A549 (cell line): ENCODE results near the gene FBXO47. TPM values are rescaled to one million over a fixed set of nuclear protein-coding genes. Genes with fewer than 3 reads are reported as not detected.
A peak's percentile ranks its signal among the peaks of the same experiment; 100 is the strongest.

Experiments used
- ATAC-seq, 2 experiments: fragments of 200-7000 bp in 1 of 2; fragments of >200 bp in 1 of 2; cut with Nextera tagmentation in 1 of 2; cut with Tn5 transposase in 1 of 2; 3 replicates each; pipeline versions ENCODE4 v1.8.0 to v1.9.1; 2018 to 2020; ENCODE audit warnings: mild to moderate bottlenecking in 1 of 2, moderate library complexity in 1 of 2
- CTCF ChIA-PET: fragments of 300-600 bp; sonication (Branson Sonifier 250); formaldehyde crosslinking; extraction: SDS; loops from one replicate; lab custom pipeline; 2021; ENCODE audit warnings: antibody characterized with exemption, inconsistent platforms; lab: Yijun Ruan, JAX
- POLR2A ChIA-PET: fragments of 350-600 bp; formaldehyde crosslinking; extraction: SDS; loops from one replicate; lab custom pipeline; 2021; ENCODE audit warnings: antibody characterized with exemption, inconsistent platforms; lab: Yijun Ruan, JAX
- DNase-seq, 2 experiments: peaks; one replicate each; pipeline versions ENCODE4 v3.0.0 to v3.0.0-alpha.2; 2011 to 2016; ENCODE audit warnings: low read depth in 1 of 2, low spot score in 1 of 2
- FAIRE-seq: peaks from 2 replicates; lab custom pipeline; 2011; peaks lifted over from hg19 to GRCh38; lab: Jason Lieb, UNC
- H3K27ac ChIP-seq, 2 experiments: fragments of >200 bp; sonication (Bioruptor Twin); formaldehyde crosslinking; 3 replicates each; pipeline ENCODE4 v1.5.1; 2016 to 2017
- H3K4me1 ChIP-seq: fragments of >200 bp; sonication (Bioruptor Twin); formaldehyde crosslinking; 3 replicates; pipeline ENCODE4 v1.6.1; 2016
- H3K4me2 ChIP-seq: fragments of >200 bp; sonication (Bioruptor Twin); formaldehyde crosslinking; 3 replicates; pipeline ENCODE4 v1.6.1; 2016
- H3K4me3 ChIP-seq: fragments of >200 bp; sonication (Bioruptor Twin); formaldehyde crosslinking; 3 replicates; pipeline ENCODE4 v1.5.1; 2016
- H3K9me3 ChIP-seq: fragments of >200 bp; sonication (Bioruptor Twin); formaldehyde crosslinking; 3 replicates; pipeline ENCODE4 v1.6.1; 2016
- BHLHE40 ChIP-seq: IDR thresholded peaks from 2 replicates; pipeline ENCODE4 v1.6.1; 2012; ENCODE audit warnings: low read depth, low read length, inconsistent platforms
- CBX2 ChIP-seq: fragments of 200-600 bp; sonication (generic); IDR thresholded peaks from 2 replicates; pipeline ENCODE4 v1.6.1; 2016; ENCODE audit warnings: low read depth, mild to moderate bottlenecking, borderline replicate concordance
- CBX8 ChIP-seq: fragments of 200-600 bp; sonication (generic); IDR thresholded peaks from 2 replicates; pipeline ENCODE4 v1.6.1; 2016
- EHF ChIP-seq: fragments of 250-450 bp; sonication (Bioruptor Pico); IDR thresholded peaks from 2 replicates; pipeline ENCODE4 v1.5.0; 2020; ENCODE audit warnings: mild to moderate bottlenecking
- EP300 ChIP-seq, 2 experiments: fragments of >200 bp; sonication (Bioruptor Twin); formaldehyde crosslinking; IDR thresholded peaks; 2 replicates in 1 of 2; 3 replicates in 1 of 2; pipeline ENCODE4 v1.6.1; 2016 to 2017
- ESRRA ChIP-seq: fragments of 150-350 bp; IDR thresholded peaks from 2 replicates; pipeline ENCODE4 v1.6.1; 2014; ENCODE audit warnings: mild to moderate bottlenecking, low read length, borderline replicate concordance
- FOSB ChIP-seq: fragments of 250-450 bp; sonication (Bioruptor Pico); IDR thresholded peaks from 2 replicates; pipeline ENCODE4 v1.5.0; 2020; ENCODE audit warnings: mild to moderate bottlenecking, moderate library complexity
- FOSL2 ChIP-seq, 2 experiments: fragments of 450-650 bp in 1 of 2; fragments of >200 bp in 1 of 2; sonication (Bioruptor Twin) in 1 of 2; formaldehyde crosslinking; IDR thresholded peaks; 2 replicates each; pipeline versions ENCODE4 v1.5.0 to v1.6.1; 2016 to 2020; ENCODE audit warnings: mild to moderate bottlenecking in 1 of 2, moderate library complexity in 1 of 2
- HEYL ChIP-seq: fragments of 250-450 bp; sonication (Bioruptor Pico); IDR thresholded peaks from 2 replicates; pipeline ENCODE4 v1.8.0; 2021; ENCODE audit warnings: mild to moderate bottlenecking, moderate library complexity
- HOXB13 ChIP-seq: fragments of 250-450 bp; sonication (Bioruptor Pico); IDR thresholded peaks from 2 replicates; pipeline ENCODE4 v1.5.0; 2020; ENCODE audit warnings: low read depth, mild to moderate bottlenecking, moderate library complexity
- KDM1A ChIP-seq: fragments of 200-600 bp; sonication (generic); IDR thresholded peaks from 2 replicates; pipeline ENCODE4 v1.6.1; 2016; ENCODE audit warnings: low read depth, mild to moderate bottlenecking
- KDM5A ChIP-seq: fragments of 200-600 bp; sonication (generic); IDR thresholded peaks from 2 replicates; pipeline ENCODE4 v1.6.1; 2016; ENCODE audit warnings: antibody characterized with exemption, mild to moderate bottlenecking
- MAFK ChIP-seq: fragments of 450-650 bp; IDR thresholded peaks from 2 replicates; pipeline ENCODE4 v1.6.1; 2014; ENCODE audit not compliant: partially characterized antibody
- MAZ ChIP-seq: fragments of 150-350 bp; IDR thresholded peaks from 2 replicates; pipeline ENCODE4 v1.6.1; 2014; ENCODE audit warnings: antibody characterized with exemption, low read depth, low read length, borderline replicate concordance
- MYC ChIP-seq: IDR thresholded peaks from 2 replicates; pipeline ENCODE4 v1.6.1; 2012; ENCODE audit warnings: mild to moderate bottlenecking, inconsistent platforms, low read length, improper control_type of control experiment, borderline replicate concordance
- NPAS2 ChIP-seq: fragments of 250-450 bp; sonication (Bioruptor Pico); IDR thresholded peaks from 2 replicates; pipeline ENCODE4 v1.8.0; 2022; ENCODE audit warnings: mild to moderate bottlenecking, moderate library complexity, borderline replicate concordance
- NR3C1 ChIP-seq: fragments of >200 bp; sonication (Bioruptor Twin); formaldehyde crosslinking; IDR thresholded peaks from 3 replicates; pipeline ENCODE4 v1.6.1; 2017
- PHF8 ChIP-seq: fragments of 200-600 bp; sonication (generic); IDR thresholded peaks from 2 replicates; pipeline ENCODE4 v1.6.1; 2016; ENCODE audit warnings: low read depth, mild to moderate bottlenecking, antibody characterized with exemption, moderate library complexity, borderline replicate concordance
- POLR2A ChIP-seq: IDR thresholded peaks from 2 replicates; pipeline ENCODE4 v1.6.1; 2012; ENCODE audit warnings: mild to moderate bottlenecking, low read length
- RAD21 ChIP-seq, 2 experiments: fragments of >200 bp in 1 of 2; sonication (Bioruptor Twin) in 1 of 2; formaldehyde crosslinking in 1 of 2; IDR thresholded peaks in 1 of 2; conservative IDR thresholded peaks in 1 of 2; 2 replicates in 1 of 2; 3 replicates in 1 of 2; pipeline ENCODE4 v1.6.1; 2012 to 2018; ENCODE audit warnings: inconsistent platforms in 1 of 2
- RCOR1 ChIP-seq: fragments of 150-350 bp; IDR thresholded peaks from 2 replicates; pipeline ENCODE4 v1.6.1; 2014; ENCODE audit warnings: antibody characterized with exemption, low read length, low read depth
- RFX5 ChIP-seq: fragments of 450-650 bp; IDR thresholded peaks from 2 replicates; pipeline ENCODE4 v1.7.1; 2014; ENCODE audit warnings: antibody characterized with exemption, mild to moderate bottlenecking, moderate library complexity
- RNF2 ChIP-seq: fragments of 200-600 bp; sonication (generic); IDR thresholded peaks from 2 replicates; pipeline ENCODE4 v1.6.1; 2016; ENCODE audit warnings: low read depth, mild to moderate bottlenecking, antibody characterized with exemption, moderate library complexity, borderline replicate concordance
- ZFP36 ChIP-seq: fragments of 450-650 bp; IDR thresholded peaks from 2 replicates; pipeline ENCODE4 v1.6.1; 2014; ENCODE audit warnings: borderline replicate concordance; ENCODE audit not compliant: partially characterized antibody
- ZNF302 ChIP-seq: fragments of 250-450 bp; sonication (Bioruptor Pico); IDR thresholded peaks from 2 replicates; pipeline ENCODE4 v1.9.0; 2021; ENCODE audit warnings: inconsistent platforms, mild to moderate bottlenecking, moderate library complexity
- ZSCAN20 ChIP-seq: fragments of 250-450 bp; sonication (Bioruptor Pico); IDR thresholded peaks from 2 replicates; pipeline ENCODE4 v1.8.0; 2022; ENCODE audit warnings: mild to moderate bottlenecking, moderate library complexity
- WGBS: methylation state at CpG from one replicate; pipeline ENCODE4 v1.1.6; 2017; ENCODE audit errors: missing lambda C conversion rate; 5-methylcytosine and 5-hydroxymethylcytosine counted together
- polyA plus RNA-seq, 4 experiments: library from polyadenylated mRNA; depleted of rRNA in 3 of 4; stranded (reverse); fragments of >200 nt; fragmentation: RNase III in 1 of 4; extraction: RNeasy Plus Mini Kit Qiagen cat#74134 plus additional on column Dnase treatment in 1 of 4; gene quantifications; 2 replicates in 3 of 4; 3 replicates in 1 of 4; pipeline ENCODE4 v1.2.3, GENCODE V29; 2011 to 2017
- TF ChIP-seq, protein P1 (sequence below): IDR thresholded peaks from 2 replicates; pipeline ENCODE4 v1.6.1; 2012
- TF ChIP-seq, protein P2 (sequence below): fragments of 250-450 bp; sonication (Bioruptor Pico); IDR thresholded peaks from 2 replicates; pipeline ENCODE4 v1.5.0; 2021; ENCODE audit warnings: mild to moderate bottlenecking, moderate library complexity, borderline replicate concordance
- TF ChIP-seq, protein P3 (sequence below): fragments of 150-350 bp; IDR thresholded peaks from 2 replicates; pipeline ENCODE4 v1.6.1; 2014; ENCODE audit warnings: low read depth, mild to moderate bottlenecking, low read length
- TF ChIP-seq, protein P4 (sequence below): fragments of 250-450 bp; sonication (Bioruptor Pico); IDR thresholded peaks from 2 replicates; pipeline ENCODE4 v1.5.0; 2020; ENCODE audit warnings: low read depth, mild to moderate bottlenecking, moderate library complexity
- TF ChIP-seq, protein P5 (sequence below): fragments of 450-650 bp; IDR thresholded peaks from 2 replicates; pipeline ENCODE4 v1.6.1; 2014; ENCODE audit warnings: antibody characterized with exemption

The FBXO47 gene
- polyA plus RNA-seq, 2 of the 4 experiments (the other 2 are of a cell fraction), result 0.04 TPM; not detected in 1

DNA sequence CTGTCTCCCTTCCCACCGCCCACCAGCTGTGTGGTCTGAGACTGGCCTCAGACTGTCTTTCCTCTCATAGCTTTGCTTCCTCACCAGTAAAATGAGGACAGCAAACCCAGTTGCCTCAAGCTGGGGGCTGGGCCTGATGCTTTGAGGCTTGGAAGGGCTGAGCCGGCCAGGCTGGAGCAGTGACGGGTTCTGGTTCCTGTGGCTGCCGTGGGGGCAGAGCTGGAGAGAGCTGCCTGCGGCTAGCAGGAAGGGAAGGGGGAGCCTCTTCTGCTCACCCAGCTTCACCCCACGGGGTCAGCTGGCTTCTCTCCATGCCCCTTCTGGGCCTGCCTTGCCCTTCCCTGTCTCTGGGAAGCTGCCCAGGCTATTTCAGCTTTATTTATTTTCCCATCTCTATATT lies 73.6 kb downstream of the FBXO47 start:
- no peak for TF ChIP-seq RNF2
- no peak for TF ChIP-seq EHF
- TF ChIP-seq ZSCAN20 (CRISPR knock-in tag), result no peak
- no peak for TF ChIP-seq ZFP36
- TF ChIP-seq FOSB (CRISPR knock-in tag), result no peak
- no peak for TF ChIP-seq ESRRA
- TF ChIP-seq, protein P1, sequence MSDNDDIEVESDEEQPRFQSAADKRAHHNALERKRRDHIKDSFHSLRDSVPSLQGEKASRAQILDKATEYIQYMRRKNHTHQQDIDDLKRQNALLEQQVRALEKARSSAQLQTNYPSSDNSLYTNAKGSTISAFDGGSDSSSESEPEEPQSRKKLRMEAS, result no peak
- TF ChIP-seq, protein P2, sequence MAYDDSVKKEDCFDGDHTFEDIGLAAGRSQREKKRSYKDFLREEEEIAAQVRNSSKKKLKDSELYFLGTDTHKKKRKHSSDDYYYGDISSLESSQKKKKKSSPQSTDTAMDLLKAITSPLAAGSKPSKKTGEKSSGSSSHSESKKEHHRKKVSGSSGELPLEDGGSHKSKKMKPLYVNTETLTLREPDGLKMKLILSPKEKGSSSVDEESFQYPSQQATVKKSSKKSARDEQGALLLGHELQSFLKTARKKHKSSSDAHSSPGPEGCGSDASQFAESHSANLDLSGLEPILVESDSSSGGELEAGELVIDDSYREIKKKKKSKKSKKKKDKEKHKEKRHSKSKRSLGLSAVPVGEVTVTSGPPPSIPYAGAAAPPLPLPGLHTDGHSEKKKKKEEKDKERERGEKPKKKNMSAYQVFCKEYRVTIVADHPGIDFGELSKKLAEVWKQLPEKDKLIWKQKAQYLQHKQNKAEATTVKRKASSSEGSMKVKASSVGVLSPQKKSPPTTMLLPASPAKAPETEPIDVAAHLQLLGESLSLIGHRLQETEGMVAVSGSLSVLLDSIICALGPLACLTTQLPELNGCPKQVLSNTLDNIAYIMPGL (CRISPR knock-in tag), result no peak
- TF ChIP-seq MAZ, result no peak
- TF ChIP-seq CBX8, result no peak
- TF ChIP-seq HOXB13 (CRISPR knock-in tag), result no peak
- TF ChIP-seq MAFK, result no peak
- TF ChIP-seq POLR2A, result no peak
- TF ChIP-seq PHF8, result no peak
- TF ChIP-seq MYC, result no peak
- TF ChIP-seq NPAS2, result no peak
- TF ChIP-seq CBX2, result no peak
- 91% methylated on average over 6 of the region's 6 CpGs for WGBS
- peak overlapping the region in 1 of 2 experiments; percentile 42; a peak in 3 of 6 replicates for H3K27ac ChIP-seq
- no peak for DNase-seq
- ATAC-seq, result peak; percentile 2 to 12; a peak in 3 of 6 replicates
- ChIA-PET POLR2A (interaction anchor here (0.6 to 1.2 kb wide), 3 partner anchors 11 to 23 kb away, joined by 3 to 7 read pairs (median 3); no protein-coding TSS in a partner anchor), CTCF (interaction anchor here (0.6 to 1.8 kb wide), 8 partner anchors 9 to 351 kb away, joined by 3 to 4 read pairs (median 3); partner anchors contain the start of gene LASP1)
- FAIRE-seq, result no peak
- H3K4me3 ChIP-seq, result no peak overlapping the region
- no peak overlapping the region for H3K4me2 ChIP-seq
- H3K9me3 ChIP-seq, result no peaks in the 10 kb centered on the region
- peaks cover 47% of the 10 kb centered on the region for H3K4me1 ChIP-seq

DNA sequence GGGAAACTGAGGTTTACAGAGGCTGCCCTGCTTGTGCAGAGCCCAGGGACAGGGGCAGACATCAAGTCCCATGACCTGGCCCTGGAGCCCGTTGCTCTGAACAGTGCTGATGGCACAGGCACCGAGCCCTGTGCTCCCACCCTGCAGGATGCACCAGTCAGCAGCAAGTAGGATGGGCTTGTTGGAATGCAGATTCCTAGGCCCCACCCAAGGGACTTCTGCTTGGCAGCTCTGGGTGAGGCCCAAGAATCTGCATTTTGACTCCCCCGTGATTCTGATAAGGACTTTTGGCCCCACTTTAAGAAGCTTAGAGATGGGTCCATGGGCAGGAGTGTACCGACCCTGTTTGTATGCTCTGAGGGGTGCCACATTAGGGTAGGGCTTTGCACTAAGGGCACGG lies 74.1 kb downstream of the FBXO47 start:
- POLR2A ChIA-PET, result interaction anchor here (0.6 to 1.2 kb wide), 2 partner anchors 11 to 22 kb away, joined by 3 to 7 read pairs; no protein-coding TSS in a partner anchor
- 77% methylated on average over 4 of the region's 5 CpGs for WGBS

DNA sequence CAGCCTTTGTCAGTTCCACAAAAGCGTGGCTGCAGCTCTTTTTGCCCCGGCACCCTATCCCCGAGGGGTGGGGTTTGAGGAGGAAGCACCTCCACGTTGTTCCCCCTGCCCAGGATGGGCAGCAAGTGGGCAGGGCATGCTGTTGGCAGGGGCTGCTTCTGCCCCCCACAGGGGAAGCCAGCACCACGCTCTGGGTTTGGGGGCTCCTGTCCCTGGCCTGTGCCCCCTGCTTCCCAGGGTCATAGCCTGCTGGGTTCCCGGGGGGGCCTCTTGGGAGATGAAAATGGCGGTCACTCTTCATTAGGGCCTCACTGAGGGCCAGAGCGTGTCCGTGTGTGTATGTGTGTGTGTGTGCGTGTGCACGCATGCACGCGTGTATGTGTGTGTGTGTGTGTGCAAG lies 74.6 kb downstream of the FBXO47 start:
- no peak for FAIRE-seq
- no peaks in the 10 kb centered on the region for H3K9me3 ChIP-seq
- CTCF ChIA-PET, result interaction anchor here (1.3 to 2.1 kb wide), 2 partner anchors 10 to 21 kb away, joined by 4 to 7 read pairs; no protein-coding TSS in a partner anchor
- TF ChIP-seq EHF (no peak), FOSL2 (IDR thresholded peaks at IDR 0.05) (no peak), FOSL2 (CRISPR knock-in tag; IDR thresholded peaks at IDR 0.05) (no peak), EP300 (IDR thresholded peaks at IDR 0.05) (no peak), RCOR1 (no peak), CBX8 (no peak), HEYL (no peak), ZNF302 (CRISPR knock-in tag) (no peak)
- TF ChIP-seq, protein P3, sequence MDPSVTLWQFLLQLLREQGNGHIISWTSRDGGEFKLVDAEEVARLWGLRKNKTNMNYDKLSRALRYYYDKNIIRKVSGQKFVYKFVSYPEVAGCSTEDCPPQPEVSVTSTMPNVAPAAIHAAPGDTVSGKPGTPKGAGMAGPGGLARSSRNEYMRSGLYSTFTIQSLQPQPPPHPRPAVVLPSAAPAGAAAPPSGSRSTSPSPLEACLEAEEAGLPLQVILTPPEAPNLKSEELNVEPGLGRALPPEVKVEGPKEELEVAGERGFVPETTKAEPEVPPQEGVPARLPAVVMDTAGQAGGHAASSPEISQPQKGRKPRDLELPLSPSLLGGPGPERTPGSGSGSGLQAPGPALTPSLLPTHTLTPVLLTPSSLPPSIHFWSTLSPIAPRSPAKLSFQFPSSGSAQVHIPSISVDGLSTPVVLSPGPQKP, result no peak
- TF ChIP-seq, protein P4, sequence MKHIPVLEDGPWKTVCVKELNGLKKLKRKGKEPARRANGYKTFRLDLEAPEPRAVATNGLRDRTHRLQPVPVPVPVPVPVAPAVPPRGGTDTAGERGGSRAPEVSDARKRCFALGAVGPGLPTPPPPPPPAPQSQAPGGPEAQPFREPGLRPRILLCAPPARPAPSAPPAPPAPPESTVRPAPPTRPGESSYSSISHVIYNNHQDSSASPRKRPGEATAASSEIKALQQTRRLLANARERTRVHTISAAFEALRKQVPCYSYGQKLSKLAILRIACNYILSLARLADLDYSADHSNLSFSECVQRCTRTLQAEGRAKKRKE (CRISPR knock-in tag), result no peak
- TF ChIP-seq, all 56 proteins: peak for 0
- no peak overlapping the region for H3K4me3 ChIP-seq
- peaks cover 41% of the 10 kb centered on the region for H3K4me1 ChIP-seq
- H3K27ac ChIP-seq, result no peak overlapping the region
- POLR2A ChIA-PET, result interaction anchor here (1.2 kb wide), 1 partner anchor 11 kb away, joined by 3 read pairs; no protein-coding TSS in a partner anchor
- no peak overlapping the region for H3K4me2 ChIP-seq
- ATAC-seq, result no peak
- DNase-seq, result no peak
- WGBS, result 92% methylated on average over 11 of the region's 13 CpGs

More for the DNA sequence above, 74.1 kb downstream of the FBXO47 start:
- no peak overlapping the region for H3K4me2 ChIP-seq
- ATAC-seq (no peak; a peak in 1 of 6 replicates), FAIRE-seq (no peak), DNase-seq (no peak)
- TF ChIP-seq KDM1A (no peak), KDM5A (no peak), RAD21 (conservative IDR thresholded peaks at IDR 0.05 in 1 of 2, IDR thresholded peaks at IDR 0.05 in 1 of 2) (no peak), BHLHE40 (no peak), RCOR1 (no peak), FOSL2 (IDR thresholded peaks at IDR 0.05) (no peak), FOSL2 (CRISPR knock-in tag; IDR thresholded peaks at IDR 0.05) (no peak), NR3C1 (no peak), RFX5 (no peak)
- TF ChIP-seq, protein P5, sequence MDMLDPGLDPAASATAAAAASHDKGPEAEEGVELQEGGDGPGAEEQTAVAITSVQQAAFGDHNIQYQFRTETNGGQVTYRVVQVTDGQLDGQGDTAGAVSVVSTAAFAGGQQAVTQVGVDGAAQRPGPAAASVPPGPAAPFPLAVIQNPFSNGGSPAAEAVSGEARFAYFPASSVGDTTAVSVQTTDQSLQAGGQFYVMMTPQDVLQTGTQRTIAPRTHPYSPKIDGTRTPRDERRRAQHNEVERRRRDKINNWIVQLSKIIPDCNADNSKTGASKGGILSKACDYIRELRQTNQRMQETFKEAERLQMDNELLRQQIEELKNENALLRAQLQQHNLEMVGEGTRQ, result no peak
- H3K4me1 ChIP-seq, result peaks cover 43% of the 10 kb centered on the region
- H3K4me3 ChIP-seq, result no peak overlapping the region
- CTCF ChIA-PET, result interaction anchor here (0.7 to 2.1 kb wide), 5 partner anchors 9 to 351 kb away, joined by 3 to 7 read pairs (median 3); partner anchors contain the start of gene LASP1
- no peaks in the 10 kb centered on the region for H3K9me3 ChIP-seq
- H3K27ac ChIP-seq, result peak overlapping the region in 1 of 2 experiments; percentile 42; a peak in 2 of 6 replicates
